Placental epithelial cell (primary cell): ENCODE data around the gene GPD1. TPM values are rescaled to one million over a fixed set of nuclear protein-coding genes. Genes with fewer than 3 reads are reported as not detected.

Experiments used
- total RNA-seq: library from RNA; depleted of rRNA; stranded (reverse); fragments of >200 nt; gene quantifications from 2 replicates; pipeline ENCODE4 v1.2.3, GENCODE V29; 2012

GPD1 gene
- 1.2 TPM in 1 of 2 replicates, not detected in the other for total RNA-seq

GRCh38 chr12:50103767-50104321 lies at the start of gene GPD1:
Gene GPD1, plus strand, starts transcription at chr12:50104008. Its CDS starts 43 bp downstream, at chr12:50104051.

GRCh38 chr12:50057000-50057841 lies 46.6 kb upstream of the GPD1 start, which contains the start of gene ASIC1:
Gene ASIC1, plus strand, starts transcription at chr12:50057596. Its CDS starts 1,171 bp downstream, at chr12:50058767.

GRCh38 chr12:50084775-50085614 lies 18.8 kb upstream of the GPD1 start, which contains the start of gene SMARCD1:
Gene SMARCD1, plus strand, starts transcription at chr12:50085342. Its CDS starts 28 bp downstream, at chr12:50085370.

DNA sequence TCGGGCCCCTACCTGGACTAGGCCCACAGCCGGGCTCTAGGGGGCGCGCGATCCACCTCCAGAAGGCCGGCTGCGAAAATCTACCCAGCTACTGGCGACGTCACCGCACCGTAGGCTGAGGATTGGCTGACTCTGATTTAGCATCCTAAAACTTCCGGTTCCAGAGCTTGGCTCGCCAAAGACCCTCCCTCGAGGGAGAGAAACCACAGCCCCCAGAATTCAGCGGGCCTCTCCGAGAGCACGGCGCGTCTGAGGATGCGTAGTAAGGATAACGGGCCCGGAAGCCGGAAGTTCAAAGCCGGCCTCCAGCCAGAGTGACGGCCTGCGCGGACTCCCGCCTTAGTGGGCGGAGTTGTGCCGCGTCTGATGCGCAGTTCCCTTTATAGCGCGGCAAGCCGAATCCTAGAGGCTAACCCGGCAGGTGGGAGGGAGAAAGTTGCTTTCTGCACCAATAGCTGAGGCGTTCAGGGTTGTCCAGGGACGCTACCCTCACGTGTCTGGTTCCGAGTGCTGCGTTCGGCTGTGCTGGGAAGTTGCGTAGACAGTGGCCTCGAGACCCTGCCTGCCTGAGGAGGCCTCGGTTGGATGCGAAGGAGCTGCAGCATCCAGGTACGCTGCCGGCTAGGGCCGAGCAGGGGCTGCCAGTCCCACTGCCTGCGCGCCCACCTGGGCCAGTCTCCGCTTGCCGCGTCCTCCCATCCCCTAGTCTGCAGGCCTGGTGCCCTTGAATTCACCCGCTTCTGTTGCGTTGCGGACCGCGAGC lies 8.1 kb downstream of the GPD1 start, which contains the start of gene COX14:
TSS of gene COX14 (plus strand) at position 544 of the 763 bp plus-strand sequence. CDS start 7,808 bp downstream, outside the sequence.

Other genes starting within 250 kb of the GPD1 start
- gene FAIM2, start 200.1 kb upstream of the GPD1 start, total RNA-seq, result under 0.01 TPM in 2 replicates
- gene AQP2, start 153.3 kb upstream of the GPD1 start, total RNA-seq, result not detected in 2 replicates
- not detected in 2 replicates for gene AQP5, start 142.1 kb upstream of the GPD1 start, total RNA-seq
- gene AQP6, start 131.1 kb upstream of the GPD1 start, total RNA-seq, result not detected in 2 replicates
- 27.9 and 39.0 TPM in 2 replicates for gene RACGAP1, start 78.5 kb upstream of the GPD1 start, total RNA-seq
- 0.65 and 1.2 TPM in 2 replicates for gene ASIC1, start 46.4 kb upstream of the GPD1 start, total RNA-seq
- 55.7 and 95.2 TPM in 2 replicates for gene SMARCD1, start 18.7 kb upstream of the GPD1 start, total RNA-seq
- 25.9 and 28.0 TPM in 2 replicates for gene COX14, start 8.2 kb downstream of the GPD1 start, total RNA-seq
- gene CERS5, start 63.4 kb downstream of the GPD1 start, total RNA-seq, result 28.3 and 35.1 TPM in 2 replicates
- gene LIMA1, start 179.5 kb downstream of the GPD1 start, total RNA-seq, result 139 and 360 TPM in 2 replicates